Measurements from ENCODE around the gene CCT8.

DNA sequence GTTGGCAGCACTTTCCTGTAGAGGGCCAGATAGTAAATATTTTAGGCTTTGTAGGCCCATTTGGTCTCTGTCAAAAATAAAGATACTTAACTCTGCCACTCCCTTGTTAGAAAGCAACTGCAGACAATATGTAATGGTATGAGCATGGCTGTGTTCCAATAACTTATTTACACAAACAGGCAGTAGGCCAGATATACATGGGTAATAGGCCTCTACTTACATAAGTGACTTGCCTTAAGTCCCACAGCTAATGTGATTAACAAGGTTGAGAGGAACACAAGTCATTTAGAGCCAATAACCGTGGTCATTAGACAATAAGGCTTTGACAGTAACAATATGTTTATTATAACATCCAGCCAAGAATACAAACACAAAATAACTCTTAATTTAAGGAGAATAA, 17.4 kb downstream of the CCT8 start:
- TF ChIP-seq, protein P1, sequence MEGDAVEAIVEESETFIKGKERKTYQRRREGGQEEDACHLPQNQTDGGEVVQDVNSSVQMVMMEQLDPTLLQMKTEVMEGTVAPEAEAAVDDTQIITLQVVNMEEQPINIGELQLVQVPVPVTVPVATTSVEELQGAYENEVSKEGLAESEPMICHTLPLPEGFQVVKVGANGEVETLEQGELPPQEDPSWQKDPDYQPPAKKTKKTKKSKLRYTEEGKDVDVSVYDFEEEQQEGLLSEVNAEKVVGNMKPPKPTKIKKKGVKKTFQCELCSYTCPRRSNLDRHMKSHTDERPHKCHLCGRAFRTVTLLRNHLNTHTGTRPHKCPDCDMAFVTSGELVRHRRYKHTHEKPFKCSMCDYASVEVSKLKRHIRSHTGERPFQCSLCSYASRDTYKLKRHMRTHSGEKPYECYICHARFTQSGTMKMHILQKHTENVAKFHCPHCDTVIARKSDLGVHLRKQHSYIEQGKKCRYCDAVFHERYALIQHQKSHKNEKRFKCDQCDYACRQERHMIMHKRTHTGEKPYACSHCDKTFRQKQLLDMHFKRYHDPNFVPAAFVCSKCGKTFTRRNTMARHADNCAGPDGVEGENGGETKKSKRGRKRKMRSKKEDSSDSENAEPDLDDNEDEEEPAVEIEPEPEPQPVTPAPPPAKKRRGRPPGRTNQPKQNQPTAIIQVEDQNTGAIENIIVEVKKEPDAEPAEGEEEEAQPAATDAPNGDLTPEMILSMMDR (IDR thresholded peaks at IDR 0.05 in 8 of 11, conservative IDR thresholded peaks at IDR 0.05 in 3 of 11), result no peak
- TF ChIP-seq POLR2A (IDR thresholded peaks at IDR 0.05), result no peak
